HG03139 (cell line): ENCODE results near the gene DNAAF9.

Source experiments
- ATAC-seq: cut with Tn5 transposase; IDR thresholded peaks from one replicate; pipeline ENCODE4 v1.9.1; 2021; ENCODE audit not compliant: unreplicated experiment

Gene DNAAF9

DNA sequence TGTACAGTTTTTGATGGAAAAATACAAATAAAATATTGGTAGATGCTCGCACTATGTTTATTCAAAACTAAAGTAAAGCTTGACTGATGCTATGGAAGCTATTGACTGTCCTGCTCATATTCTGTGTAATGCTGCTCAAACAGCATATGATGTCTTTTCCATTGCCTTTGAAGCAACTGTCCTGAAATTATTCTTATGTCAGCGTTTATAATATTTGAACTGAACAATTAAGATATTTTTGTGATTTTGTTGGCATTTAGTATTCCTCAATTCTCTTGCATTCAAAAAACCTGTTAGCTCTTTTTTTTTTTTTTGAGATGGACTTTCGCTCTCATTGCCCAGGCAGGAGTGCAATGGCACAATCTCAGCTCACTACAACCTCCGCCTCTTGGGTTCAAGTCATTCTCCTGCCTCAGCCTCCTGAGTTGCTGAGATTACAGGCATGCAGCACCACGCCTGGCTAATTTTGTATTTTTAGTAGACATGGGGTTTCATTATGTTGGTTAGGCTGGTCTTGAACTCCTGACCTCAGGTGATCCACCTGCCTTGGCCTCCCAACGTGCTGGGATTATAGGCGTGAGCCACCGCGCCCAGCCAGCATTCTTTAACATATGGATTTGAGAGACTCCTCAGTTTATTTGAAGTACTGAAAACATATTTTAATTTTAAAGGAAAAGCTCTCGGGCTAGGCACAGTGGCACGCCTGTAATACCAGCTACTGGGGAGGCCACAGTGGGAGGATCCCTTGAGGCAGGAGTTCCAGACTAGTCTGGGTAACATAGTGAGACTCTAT, 5.3 kb upstream of the DNAAF9 start:
- no peak for ATAC-seq

GRCh38 chr20:3410464-3410863, 3.0 kb upstream of the DNAAF9 start:
- no peak for ATAC-seq

DNA sequence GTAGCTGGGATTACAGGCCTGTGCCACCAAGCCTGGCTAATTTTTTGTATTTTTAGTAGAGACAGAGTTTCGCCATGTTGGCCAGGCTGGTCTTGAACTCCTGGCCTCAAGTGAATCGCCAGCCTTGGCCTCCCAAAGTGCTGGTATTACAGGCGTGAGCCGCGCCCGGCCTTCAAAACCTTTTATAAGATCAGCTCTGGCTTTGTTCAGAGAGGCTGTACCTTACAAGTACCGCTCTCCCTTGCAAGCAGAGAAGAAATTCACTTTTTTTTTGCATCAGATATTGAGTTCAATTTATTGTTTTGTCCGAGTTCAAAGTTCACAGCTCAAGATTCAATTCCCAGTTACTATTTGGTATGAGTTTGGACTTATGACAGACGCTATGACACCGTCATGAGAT, 1.9 kb upstream of the DNAAF9 start:
- no peak for ATAC-seq

DNA sequence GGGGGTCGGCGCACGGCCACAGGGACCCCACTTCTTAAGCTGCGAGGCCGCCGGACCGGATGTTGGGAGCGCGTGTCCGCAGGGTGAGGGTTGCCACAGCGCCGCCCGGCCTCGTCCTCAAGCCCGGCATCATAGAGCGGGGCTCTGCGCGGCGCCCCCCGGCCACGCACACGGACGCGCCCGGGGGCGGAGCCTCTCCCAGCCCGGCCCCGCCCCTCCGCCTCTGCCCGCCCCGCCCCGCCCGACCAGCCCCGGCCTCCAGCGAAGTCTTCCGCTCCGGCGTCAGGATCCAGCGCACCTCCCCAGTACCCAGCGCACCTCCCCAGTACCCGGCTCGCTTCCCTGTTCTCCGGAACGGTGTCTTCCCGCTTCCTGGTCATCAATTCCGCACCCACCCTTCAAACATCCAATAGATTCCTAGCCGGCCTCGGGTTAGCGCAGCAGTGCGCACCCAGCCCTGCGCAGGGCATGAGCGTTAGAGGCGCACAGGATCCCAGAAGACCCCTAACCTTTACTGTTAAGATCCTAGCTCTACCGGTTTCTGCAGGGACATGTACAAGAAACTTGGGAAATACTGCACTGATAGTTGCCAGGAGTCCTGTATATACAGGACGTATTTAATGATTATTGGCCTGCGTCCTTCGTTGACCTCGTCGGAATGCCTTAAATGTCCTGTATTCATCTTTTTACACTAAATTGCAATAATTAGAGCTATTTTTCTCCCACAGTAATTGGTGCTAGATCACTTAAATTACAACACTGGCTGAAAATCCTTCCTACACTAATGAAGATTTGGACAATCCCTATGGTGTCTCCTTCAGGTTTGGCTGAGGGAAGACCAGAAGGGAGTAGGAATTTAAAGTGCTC, 535 bp upstream of the DNAAF9 start:
- ATAC-seq = no peak

GRCh38 chr20:3406481-3407039, 909 bp downstream of the DNAAF9 start:
- ATAC-seq = no peak

DNA sequence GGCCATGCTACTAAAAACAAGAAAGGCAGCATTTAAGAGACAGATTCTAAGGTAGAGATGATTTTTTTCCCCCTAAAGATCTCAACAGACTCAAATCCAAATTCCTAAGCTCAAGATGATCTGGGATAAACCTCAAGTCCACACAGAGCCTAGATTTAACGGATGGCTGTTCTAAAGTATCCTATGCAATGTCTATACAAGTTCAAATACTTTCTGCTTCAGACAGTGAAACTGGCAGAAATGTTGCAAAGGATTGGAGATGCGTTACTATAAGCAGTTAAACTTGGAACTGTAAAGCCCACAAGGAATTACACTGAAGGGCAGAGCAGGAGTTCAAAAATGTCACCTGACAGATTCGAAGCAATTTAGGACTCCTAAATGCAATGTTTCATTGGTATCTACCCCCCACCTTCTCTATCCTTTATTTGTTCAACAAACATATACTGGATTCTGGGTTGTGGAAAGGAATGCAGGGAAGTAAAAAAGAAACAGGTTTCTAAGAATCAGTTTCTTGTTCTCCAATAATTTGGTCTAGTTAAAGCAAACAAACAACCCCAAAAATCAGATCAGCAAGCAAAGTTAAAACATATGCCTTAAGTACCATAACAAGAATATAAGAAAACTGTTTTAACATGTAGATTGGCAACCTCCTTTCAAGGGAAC, 1.6 kb downstream of the DNAAF9 start:
- no peak for ATAC-seq

GRCh38 chr20:3405139-3405538, 2.3 kb downstream of the DNAAF9 start:
- no peak for ATAC-seq

GRCh38 chr20:3404402-3404801, 3.1 kb downstream of the DNAAF9 start:
- ATAC-seq = no peak

GRCh38 chr20:3403741-3404140, 3.7 kb downstream of the DNAAF9 start:
- ATAC-seq = no peak

- ATAC-seq = no peak
Observed at GRCh38 chr20:3402453-3402852, 5.0 kb downstream of the DNAAF9 start.

GRCh38 chr20:3400260-3401155, 7.0 kb downstream of the DNAAF9 start:
- no peak for ATAC-seq

GRCh38 chr20:3398681-3399252, 8.7 kb downstream of the DNAAF9 start:
- ATAC-seq = no peak

DNA sequence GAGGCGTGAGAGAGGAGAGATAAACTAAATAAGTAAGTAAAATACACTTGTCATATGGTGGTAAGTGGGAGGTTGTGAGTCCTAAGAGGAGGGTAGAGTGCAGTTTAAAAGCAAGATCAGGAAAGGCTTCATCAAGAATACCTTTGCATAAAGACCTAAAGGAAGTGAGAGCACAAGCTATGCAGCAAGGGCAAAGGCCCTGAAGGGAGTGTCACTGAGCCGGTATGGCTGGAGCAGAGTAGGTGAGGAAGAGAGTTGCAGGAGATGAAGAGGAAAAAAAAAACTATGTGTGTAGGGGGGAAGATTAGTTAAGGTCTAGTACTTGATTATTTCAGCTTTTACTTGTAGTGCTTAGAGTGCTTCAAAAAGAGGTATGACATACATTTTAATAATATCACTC, 11.0 kb downstream of the DNAAF9 start:
- ATAC-seq = no peak

DNA sequence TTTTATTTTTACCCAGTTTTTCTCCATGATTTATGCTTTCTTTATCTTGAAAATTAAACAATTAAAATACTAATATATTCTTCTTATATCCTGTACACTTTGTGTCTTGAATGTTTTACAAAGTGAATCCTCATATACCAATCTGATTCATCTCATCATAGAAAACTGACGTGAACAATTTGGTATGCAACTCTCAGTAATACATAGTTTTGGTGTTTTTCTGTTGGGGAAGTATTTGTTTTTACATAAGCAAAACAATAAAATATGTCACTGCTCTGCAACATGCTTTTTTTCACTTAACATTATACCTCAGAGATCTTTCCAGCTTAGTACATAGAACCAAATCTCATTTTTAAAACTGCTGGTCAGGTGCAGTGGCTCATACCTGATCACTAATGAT, 14.7 kb downstream of the DNAAF9 start:
- ATAC-seq = no peak

GRCh38 chr20:3390759-3391425, 16.6 kb downstream of the DNAAF9 start:
- ATAC-seq = no peak

DNA sequence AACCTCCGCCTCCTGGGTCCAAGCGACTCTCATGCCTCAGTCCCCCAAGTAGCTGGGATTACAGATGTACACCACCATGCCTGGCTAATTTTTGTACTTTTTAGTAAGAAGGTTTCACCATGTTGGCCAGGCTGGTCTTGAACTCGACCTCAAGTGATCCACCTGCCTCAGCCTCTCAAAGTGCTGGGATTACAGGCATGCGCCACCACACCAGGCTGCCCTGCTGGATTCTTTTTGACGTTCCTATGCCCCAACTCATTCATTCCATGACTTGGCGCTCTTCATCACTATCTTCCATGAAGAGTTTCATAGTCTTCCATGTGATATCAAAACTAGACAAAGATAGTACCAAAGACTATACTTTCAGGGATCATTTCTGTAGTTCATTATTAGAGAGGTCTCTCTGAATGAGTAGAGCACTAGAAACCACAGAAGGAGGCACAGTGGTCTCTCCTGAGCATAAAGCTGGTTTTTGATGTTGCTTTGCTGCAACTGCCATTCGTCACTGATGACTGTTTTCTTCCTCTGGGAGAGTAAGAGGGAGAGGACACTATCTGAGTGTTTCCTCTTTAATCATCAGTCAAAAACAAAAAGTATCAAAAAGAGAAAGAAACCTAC, 23.5 kb downstream of the DNAAF9 start:
- no peak for ATAC-seq

- no peak for ATAC-seq
Observed at GRCh38 chr20:3382836-3383235, 24.6 kb downstream of the DNAAF9 start.

- ATAC-seq = no peak
Observed at GRCh38 chr20:3380228-3381070, 27.0 kb downstream of the DNAAF9 start.
